Liver (tissue), 9 donors: Measurements from ENCODE around the gene SNAI1. TPM values are rescaled to one million over a fixed set of nuclear protein-coding genes. Genes with fewer than 3 reads are reported as not detected.

Experiments
- DNase-seq: peaks from one replicate; pipeline ENCODE4 v3.0.0-alpha.2; 2017; ENCODE audit warnings: low spot score
- H3K27ac ChIP-seq, 2 donors: one replicate each; pipeline ENCODE4 v1.7.0; 2013; ENCODE audit warnings: inconsistent platforms in 2 of 2, low read length in 2 of 2, control low read depth in 1 of 2, low read depth in 1 of 2, mild to moderate bottlenecking in 1 of 2
- H3K27me3 ChIP-seq, 4 donors: one replicate each; pipeline versions ENCODE4 v1.6.1 to v1.7.0; 2013; ENCODE audit warnings: low read length in 3 of 4, inconsistent platforms in 1 of 4, mild to moderate bottlenecking in 1 of 4, moderate library complexity in 1 of 4; ENCODE audit not compliant: control insufficient read depth in 4 of 4, insufficient read depth in 4 of 4
- H3K36me3 ChIP-seq, 4 donors: one replicate each; pipeline versions ENCODE4 v1.6.1 to v1.7.0; 2013; ENCODE audit warnings: low read length in 3 of 4, mild to moderate bottlenecking in 3 of 4, low read depth in 1 of 4, moderate library complexity in 1 of 4; ENCODE audit not compliant: control insufficient read depth in 4 of 4, insufficient read depth in 3 of 4
- H3K4me1 ChIP-seq, 4 donors: one replicate each; pipeline versions ENCODE4 v1.6.1 to v1.7.0; 2013; ENCODE audit warnings: low read length in 3 of 4, mild to moderate bottlenecking in 3 of 4, moderate library complexity in 1 of 4; ENCODE audit not compliant: control insufficient read depth in 4 of 4, insufficient read depth in 4 of 4
- H3K4me3 ChIP-seq, 3 donors: one replicate each; pipeline versions ENCODE4 v1.6.1 to v1.7.0; 2013; ENCODE audit warnings: low read length in 3 of 3, control low read depth in 1 of 3, low read depth in 1 of 3, mild to moderate bottlenecking in 1 of 3
- H3K9ac ChIP-seq, 2 donors: one replicate each; pipeline ENCODE4 v1.7.0; 2013; ENCODE audit warnings: low read length in 2 of 2, mild to moderate bottlenecking in 2 of 2, moderate library complexity in 2 of 2, control low read depth in 1 of 2, low read depth in 1 of 2
- H3K9me3 ChIP-seq, 4 donors: one replicate each; pipeline versions ENCODE4 v1.6.1 to v1.7.0; 2013; ENCODE audit warnings: low read length in 3 of 4; ENCODE audit not compliant: control insufficient read depth in 4 of 4
- EGR1 ChIP-seq, 2 donors: IDR thresholded peaks; 2 replicates each; pipeline ENCODE4 v1.6.1; 2016 to 2018; ENCODE audit warnings: antibody characterized with exemption in 2 of 2, low read depth in 2 of 2
- FOXA1 ChIP-seq: IDR thresholded peaks from 2 replicates; pipeline ENCODE4 v1.6.1; 2016; ENCODE audit warnings: antibody characterized with exemption
- FOXA2 ChIP-seq: IDR thresholded peaks from 2 replicates; pipeline ENCODE4 v1.6.1; 2016; ENCODE audit warnings: antibody characterized with exemption
- GABPA ChIP-seq, 2 donors: IDR thresholded peaks in 1 of 2; conservative IDR thresholded peaks in 1 of 2; 2 replicates each; pipeline ENCODE4 v1.6.1; 2016; ENCODE audit warnings: antibody characterized with exemption in 2 of 2, mild to moderate bottlenecking in 1 of 2, moderate library complexity in 1 of 2
- HNF4A ChIP-seq, 2 donors: conservative IDR thresholded peaks; 2 replicates each; pipeline ENCODE4 v1.6.1; 2016; ENCODE audit warnings: antibody characterized with exemption in 2 of 2, mild to moderate bottlenecking in 2 of 2
- HNF4G ChIP-seq: IDR thresholded peaks from 2 replicates; pipeline ENCODE4 v1.6.1; 2016; ENCODE audit warnings: antibody characterized with exemption
- JUND ChIP-seq, 2 donors: IDR thresholded peaks; 2 replicates each; pipeline ENCODE4 v1.6.1; 2016; ENCODE audit warnings: antibody characterized with exemption in 2 of 2
- NR2F2 ChIP-seq: IDR thresholded peaks from 2 replicates; pipeline ENCODE4 v1.6.1; 2016; ENCODE audit warnings: antibody characterized with exemption
- RAD21 ChIP-seq, 2 donors: IDR thresholded peaks; 2 replicates each; pipeline ENCODE4 v1.6.1; 2016; ENCODE audit warnings: antibody characterized with exemption in 2 of 2, mild to moderate bottlenecking in 2 of 2
- RXRA ChIP-seq, 2 donors: IDR thresholded peaks; 2 replicates each; pipeline ENCODE4 v1.6.1; 2017 to 2018; ENCODE audit warnings: antibody characterized with exemption in 2 of 2, mild to moderate bottlenecking in 1 of 2
- SP1 ChIP-seq: IDR thresholded peaks from 2 replicates; pipeline ENCODE4 v1.6.1; 2018; ENCODE audit warnings: antibody characterized with exemption, mild to moderate bottlenecking
- TAF1 ChIP-seq: conservative IDR thresholded peaks from 2 replicates; pipeline ENCODE4 v1.6.1; 2016; ENCODE audit warnings: antibody characterized with exemption, mild to moderate bottlenecking
- YY1 ChIP-seq: IDR thresholded peaks from 2 replicates; pipeline ENCODE4 v1.6.1; 2016; ENCODE audit warnings: antibody characterized with exemption, mild to moderate bottlenecking
- WGBS: extraction: QIAGEN DNeasy Blood & Tissue Kit; methylation state at CpG from one replicate; pipeline ENCODE4 v1.1.7; 2013; 5-methylcytosine and 5-hydroxymethylcytosine counted together
- polyA plus RNA-seq, 2 donors: library from polyadenylated mRNA; stranded (reverse) in 1 of 2; unstranded in 1 of 2; fragments of 200-250 nt in 1 of 2; fragments of >200 nt in 1 of 2; fragmentation: Nextera tagmentation in 1 of 2; extraction: Ambion mirVana in 1 of 2; gene quantifications; one replicate each; pipeline versions ENCODE4 v1.2.1 to v1.2.3, GENCODE V29; 2013 to 2015
- total RNA-seq, 2 donors: library from RNA; depleted of rRNA; stranded (reverse); fragments of >200 nt; gene quantifications; one replicate each; pipeline ENCODE4 v1.2.3, GENCODE V29; 2014
- TF ChIP-seq, protein P1 (sequence below): IDR thresholded peaks from 2 replicates; pipeline ENCODE4 v1.6.1; 2016; ENCODE audit warnings: antibody characterized with exemption, mild to moderate bottlenecking
- TF ChIP-seq, protein P2 (sequence below): IDR thresholded peaks from 2 replicates; pipeline ENCODE4 v1.6.1; 2016; ENCODE audit warnings: antibody characterized with exemption
- TF ChIP-seq, protein P3 (sequence below): IDR thresholded peaks from 2 replicates; pipeline ENCODE4 v1.6.1; 2016; ENCODE audit warnings: antibody characterized with exemption
- TF ChIP-seq, protein P4 (sequence below): fragments of 150-350 bp; IDR thresholded peaks from 2 replicates; pipeline ENCODE4 v1.5.1; 2017; ENCODE audit warnings: improper control_type of control experiment, low read depth, low read length; ENCODE audit not compliant: missing input control
- TF ChIP-seq, protein P5 (sequence below): IDR thresholded peaks from 2 replicates; pipeline ENCODE4 v1.6.1; 2016; ENCODE audit warnings: antibody characterized with exemption
- donor health status: healthy.
- donor health status: healthy.
- donor health status: healthy.
- donor health status: healthy.
- donor health status: healthy.

The SNAI1 gene
- total and polyA plus RNA-seq, 4 donors = 0.28 to 3.4 (median 0.60) TPM

DNA sequence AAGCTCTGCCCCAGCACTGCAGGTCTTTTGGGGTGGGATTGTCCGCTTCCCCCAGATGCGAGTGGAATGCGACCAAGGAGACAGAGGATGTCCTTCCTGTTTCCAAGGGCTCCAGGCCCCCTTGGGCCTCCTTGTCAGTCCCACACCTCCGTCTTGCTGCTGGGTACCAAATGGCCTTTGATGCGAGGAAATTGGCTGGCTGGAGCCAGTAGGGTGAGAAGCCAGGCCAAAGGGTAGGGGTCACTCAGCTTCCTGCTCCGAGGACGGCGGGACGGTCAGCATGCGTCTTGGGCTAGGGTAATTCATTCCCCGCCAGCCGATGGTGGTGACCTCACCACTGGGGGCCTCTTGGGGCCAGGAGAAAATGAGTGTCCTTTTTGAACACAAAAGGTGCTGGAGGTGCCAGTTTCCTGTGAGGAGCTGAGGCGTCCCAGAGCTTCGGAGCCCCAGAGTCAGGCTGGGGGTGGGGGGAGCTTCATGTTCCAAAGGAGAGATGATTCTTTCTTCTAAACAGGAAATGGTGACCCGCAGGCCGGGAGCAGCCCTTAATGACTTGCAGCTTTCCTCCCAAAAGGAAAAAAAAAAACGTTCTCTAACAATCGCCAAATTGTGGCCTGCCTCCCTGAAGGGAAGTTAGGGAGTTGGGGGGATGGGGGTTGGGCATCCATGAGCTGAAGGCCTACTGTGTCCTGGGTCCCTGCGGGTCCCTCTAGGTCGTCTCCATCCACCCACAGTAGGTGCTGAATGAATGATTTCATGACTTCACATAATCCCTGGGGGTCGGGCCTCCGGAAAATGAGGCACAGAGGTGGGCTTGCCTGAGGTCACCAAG is 6.7 kb downstream of the SNAI1 start:
- TF ChIP-seq, protein P1, sequence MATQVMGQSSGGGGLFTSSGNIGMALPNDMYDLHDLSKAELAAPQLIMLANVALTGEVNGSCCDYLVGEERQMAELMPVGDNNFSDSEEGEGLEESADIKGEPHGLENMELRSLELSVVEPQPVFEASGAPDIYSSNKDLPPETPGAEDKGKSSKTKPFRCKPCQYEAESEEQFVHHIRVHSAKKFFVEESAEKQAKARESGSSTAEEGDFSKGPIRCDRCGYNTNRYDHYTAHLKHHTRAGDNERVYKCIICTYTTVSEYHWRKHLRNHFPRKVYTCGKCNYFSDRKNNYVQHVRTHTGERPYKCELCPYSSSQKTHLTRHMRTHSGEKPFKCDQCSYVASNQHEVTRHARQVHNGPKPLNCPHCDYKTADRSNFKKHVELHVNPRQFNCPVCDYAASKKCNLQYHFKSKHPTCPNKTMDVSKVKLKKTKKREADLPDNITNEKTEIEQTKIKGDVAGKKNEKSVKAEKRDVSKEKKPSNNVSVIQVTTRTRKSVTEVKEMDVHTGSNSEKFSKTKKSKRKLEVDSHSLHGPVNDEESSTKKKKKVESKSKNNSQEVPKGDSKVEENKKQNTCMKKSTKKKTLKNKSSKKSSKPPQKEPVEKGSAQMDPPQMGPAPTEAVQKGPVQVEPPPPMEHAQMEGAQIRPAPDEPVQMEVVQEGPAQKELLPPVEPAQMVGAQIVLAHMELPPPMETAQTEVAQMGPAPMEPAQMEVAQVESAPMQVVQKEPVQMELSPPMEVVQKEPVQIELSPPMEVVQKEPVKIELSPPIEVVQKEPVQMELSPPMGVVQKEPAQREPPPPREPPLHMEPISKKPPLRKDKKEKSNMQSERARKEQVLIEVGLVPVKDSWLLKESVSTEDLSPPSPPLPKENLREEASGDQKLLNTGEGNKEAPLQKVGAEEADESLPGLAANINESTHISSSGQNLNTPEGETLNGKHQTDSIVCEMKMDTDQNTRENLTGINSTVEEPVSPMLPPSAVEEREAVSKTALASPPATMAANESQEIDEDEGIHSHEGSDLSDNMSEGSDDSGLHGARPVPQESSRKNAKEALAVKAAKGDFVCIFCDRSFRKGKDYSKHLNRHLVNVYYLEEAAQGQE = no peak
- TF ChIP-seq RXRA (IDR thresholded peaks at IDR 0.05) (peak; percentile 12 to 22), FOXA1 (no peak), FOXA2 (no peak), SP1 (peak; percentile 17), YY1 (no peak), EGR1 (IDR thresholded peaks at IDR 0.05; ENCODE audit: low read depth in 2 of 2) (no peak), TAF1 (no peak), HNF4A (conservative IDR thresholded peaks at IDR 0.05) (no peak), HNF4G (no peak), NR2F2 (peak; percentile 99), GABPA (IDR thresholded peaks at IDR 0.05 in 1 of 2, conservative IDR thresholded peaks at IDR 0.05 in 1 of 2) (no peak), JUND (IDR thresholded peaks at IDR 0.05) (peak in 1 of 2 donors; percentile 28), RAD21 (IDR thresholded peaks at IDR 0.05) (peak; percentile 8 to 12)
- TF ChIP-seq, protein P2, sequence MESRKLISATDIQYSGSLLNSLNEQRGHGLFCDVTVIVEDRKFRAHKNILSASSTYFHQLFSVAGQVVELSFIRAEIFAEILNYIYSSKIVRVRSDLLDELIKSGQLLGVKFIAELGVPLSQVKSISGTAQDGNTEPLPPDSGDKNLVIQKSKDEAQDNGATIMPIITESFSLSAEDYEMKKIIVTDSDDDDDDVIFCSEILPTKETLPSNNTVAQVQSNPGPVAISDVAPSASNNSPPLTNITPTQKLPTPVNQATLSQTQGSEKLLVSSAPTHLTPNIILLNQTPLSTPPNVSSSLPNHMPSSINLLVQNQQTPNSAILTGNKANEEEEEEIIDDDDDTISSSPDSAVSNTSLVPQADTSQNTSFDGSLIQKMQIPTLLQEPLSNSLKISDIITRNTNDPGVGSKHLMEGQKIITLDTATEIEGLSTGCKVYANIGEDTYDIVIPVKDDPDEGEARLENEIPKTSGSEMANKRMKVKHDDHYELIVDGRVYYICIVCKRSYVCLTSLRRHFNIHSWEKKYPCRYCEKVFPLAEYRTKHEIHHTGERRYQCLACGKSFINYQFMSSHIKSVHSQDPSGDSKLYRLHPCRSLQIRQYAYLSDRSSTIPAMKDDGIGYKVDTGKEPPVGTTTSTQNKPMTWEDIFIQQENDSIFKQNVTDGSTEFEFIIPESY = no peak
- TF ChIP-seq, protein P3, sequence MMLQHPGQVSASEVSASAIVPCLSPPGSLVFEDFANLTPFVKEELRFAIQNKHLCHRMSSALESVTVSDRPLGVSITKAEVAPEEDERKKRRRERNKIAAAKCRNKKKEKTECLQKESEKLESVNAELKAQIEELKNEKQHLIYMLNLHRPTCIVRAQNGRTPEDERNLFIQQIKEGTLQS = no peak
- TF ChIP-seq, protein P4, sequence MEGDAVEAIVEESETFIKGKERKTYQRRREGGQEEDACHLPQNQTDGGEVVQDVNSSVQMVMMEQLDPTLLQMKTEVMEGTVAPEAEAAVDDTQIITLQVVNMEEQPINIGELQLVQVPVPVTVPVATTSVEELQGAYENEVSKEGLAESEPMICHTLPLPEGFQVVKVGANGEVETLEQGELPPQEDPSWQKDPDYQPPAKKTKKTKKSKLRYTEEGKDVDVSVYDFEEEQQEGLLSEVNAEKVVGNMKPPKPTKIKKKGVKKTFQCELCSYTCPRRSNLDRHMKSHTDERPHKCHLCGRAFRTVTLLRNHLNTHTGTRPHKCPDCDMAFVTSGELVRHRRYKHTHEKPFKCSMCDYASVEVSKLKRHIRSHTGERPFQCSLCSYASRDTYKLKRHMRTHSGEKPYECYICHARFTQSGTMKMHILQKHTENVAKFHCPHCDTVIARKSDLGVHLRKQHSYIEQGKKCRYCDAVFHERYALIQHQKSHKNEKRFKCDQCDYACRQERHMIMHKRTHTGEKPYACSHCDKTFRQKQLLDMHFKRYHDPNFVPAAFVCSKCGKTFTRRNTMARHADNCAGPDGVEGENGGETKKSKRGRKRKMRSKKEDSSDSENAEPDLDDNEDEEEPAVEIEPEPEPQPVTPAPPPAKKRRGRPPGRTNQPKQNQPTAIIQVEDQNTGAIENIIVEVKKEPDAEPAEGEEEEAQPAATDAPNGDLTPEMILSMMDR = no peak
- TF ChIP-seq, protein P5, sequence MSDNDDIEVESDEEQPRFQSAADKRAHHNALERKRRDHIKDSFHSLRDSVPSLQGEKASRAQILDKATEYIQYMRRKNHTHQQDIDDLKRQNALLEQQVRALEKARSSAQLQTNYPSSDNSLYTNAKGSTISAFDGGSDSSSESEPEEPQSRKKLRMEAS = no peak
- H3K27ac ChIP-seq = peak overlapping the region; percentile 32 to 73
- no peak overlapping the region for H3K4me3 ChIP-seq
- H3K4me1 ChIP-seq = peaks cover 0 to 4% (median 0%) of the 10 kb centered on the region in 4 donors
- H3K27me3 ChIP-seq = no peaks in the 10 kb centered on the region
- H3K9ac ChIP-seq = no peak overlapping the region
- no peak for DNase-seq
- no peaks in the 10 kb centered on the region for H3K36me3 ChIP-seq
- no peaks in the 10 kb centered on the region for H3K9me3 ChIP-seq
- WGBS = 68% methylated on average over 22 of the region's 22 CpGs
